Gastroesophageal sphincter (tissue), 4 donors: Measurements from ENCODE around the gene BTBD9. TPM values are rescaled to one million over a fixed set of nuclear protein-coding genes. Genes with fewer than 3 reads are reported as not detected.

Experiments
- ATAC-seq: fragments of 150-250 bp; one replicate; pipeline ENCODE4 v1.9.1; 2016; ENCODE audit warnings: mild to moderate bottlenecking, moderate library complexity
- H3K27ac ChIP-seq, 4 donors: fragments of 200-600 bp; sonication (generic) in 3 of 4; 1 replicate in 3 of 4; 2 replicates in 1 of 4; pipeline ENCODE4 v1.5.1; 2016 to 2019
- H3K27me3 ChIP-seq: fragments of 200-600 bp; sonication (generic); one replicate; pipeline ENCODE4 v1.5.1; 2019
- H3K36me3 ChIP-seq, 2 donors: fragments of 200-600 bp; sonication (generic); one replicate each; pipeline ENCODE4 v1.5.1; 2019; ENCODE audit warnings: control low read depth in 1 of 2
- H3K4me1 ChIP-seq, 3 donors: fragments of 200-600 bp; sonication (generic); 1 replicate in 2 of 3; 2 replicates in 1 of 3; pipeline ENCODE4 v1.5.1; 2016 to 2019; ENCODE audit warnings: control low read depth in 2 of 3
- H3K4me3 ChIP-seq, 2 donors: fragments of 200-600 bp; sonication (generic); one replicate each; pipeline ENCODE4 v1.5.1; 2019; ENCODE audit warnings: mild to moderate bottlenecking in 1 of 2, moderate library complexity in 1 of 2
- H3K9me3 ChIP-seq, 3 donors: fragments of 200-600 bp; sonication (generic); one replicate each; pipeline ENCODE4 v1.5.1; 2017 to 2019; ENCODE audit warnings: control low read depth in 2 of 3
- CTCF ChIP-seq, 4 experiments: fragments of 200-600 bp in 2 of 4; fragments of 450-650 bp in 2 of 4; sonication (generic) in 1 of 4; IDR thresholded peaks; one replicate each; pipeline ENCODE4 v1.5.1; 2017 to 2019; ENCODE audit warnings: antibody characterized with exemption in 4 of 4, mild to moderate bottlenecking in 2 of 4, moderate library complexity in 2 of 4
- EP300 ChIP-seq: sonication (generic); formaldehyde crosslinking; IDR thresholded peaks from one replicate; pipeline ENCODE4 v1.6.1; 2017; ENCODE audit warnings: antibody characterized with exemption, mild to moderate bottlenecking
- POLR2A ChIP-seq, 2 donors: fragments of 450-650 bp; IDR thresholded peaks; one replicate each; pipeline ENCODE4 v1.6.1; 2017; ENCODE audit warnings: antibody characterized with exemption in 2 of 2, mild to moderate bottlenecking in 2 of 2, moderate library complexity in 1 of 2
- POLR2AphosphoS5 ChIP-seq: sonication (generic); formaldehyde crosslinking; IDR thresholded peaks from one replicate; pipeline ENCODE4 v1.6.1; 2017; ENCODE audit warnings: antibody characterized with exemption
- WGBS, 2 donors: methylation state at CpG; one replicate each; pipeline ENCODE4 v1.1.5; 2018; ENCODE audit warnings: low coverage in 1 of 2; 5-methylcytosine and 5-hydroxymethylcytosine counted together
- total RNA-seq, 4 donors: library from RNA; depleted of rRNA; stranded (reverse); fragments of >200 nt; gene quantifications; one replicate each; pipeline ENCODE4 v1.1.0, GENCODE V29; 2016

The BTBD9 gene
- total RNA-seq, 4 donors from 2014 or later: 11.3 to 18.9 (median 13.8) TPM

- Histone ChIP-seq H3K9me3 (no peaks in the 10 kb centered on the region), H3K27ac (no peak overlapping the region), H3K4me3 (no peak overlapping the region), H3K36me3 (no peaks in the 10 kb centered on the region), H3K27me3 (no peaks in the 10 kb centered on the region), H3K4me1 (no peaks in the 10 kb centered on the region)
- no peak for ATAC-seq
- no peak for TF ChIP-seq EP300
- no peak for TF ChIP-seq CTCF (IDR thresholded peaks at IDR 0.05)
- TF ChIP-seq POLR2A (IDR thresholded peaks at IDR 0.05): no peak
- no peak for TF ChIP-seq POLR2AphosphoS5
- WGBS, 2 donors: 86 to 92% methylated on average over 1 of the region's 1 CpG
Observed at GRCh38 chr6:38326837-38327236, 312.9 kb downstream of the BTBD9 start.

GRCh38 chr6:38323216-38323615 is 316.5 kb downstream of the BTBD9 start:
- 100% methylated on average over 1 of the region's 1 CpG for WGBS, 2 donors
- Histone ChIP-seq H3K36me3 (no peaks in the 10 kb centered on the region), H3K27me3 (no peaks in the 10 kb centered on the region), H3K4me1 (no peaks in the 10 kb centered on the region), H3K4me3 (no peak overlapping the region), H3K27ac (no peak overlapping the region), H3K9me3 (no peaks in the 10 kb centered on the region)
- no peak for ATAC-seq
- TF ChIP-seq POLR2A (IDR thresholded peaks at IDR 0.05) (no peak), EP300 (no peak), CTCF (IDR thresholded peaks at IDR 0.05) (no peak), POLR2AphosphoS5 (no peak)

GRCh38 chr6:38322138-38322537 is 317.6 kb downstream of the BTBD9 start:
- no peak for ATAC-seq
- H3K27me3 ChIP-seq: no peaks in the 10 kb centered on the region
- no peaks in the 10 kb centered on the region for H3K36me3 ChIP-seq
- TF ChIP-seq POLR2A (IDR thresholded peaks at IDR 0.05) (no peak), POLR2AphosphoS5 (no peak), EP300 (no peak), CTCF (IDR thresholded peaks at IDR 0.05) (no peak)
- no peak overlapping the region for H3K4me3 ChIP-seq
- WGBS, 2 donors: 72 to 83% methylated on average over 1 to 2 of the region's 2 CpGs
- H3K27ac ChIP-seq: no peak overlapping the region
- no peaks in the 10 kb centered on the region for H3K9me3 ChIP-seq
- H3K4me1 ChIP-seq: no peaks in the 10 kb centered on the region

GRCh38 chr6:38320843-38321242 is 318.9 kb downstream of the BTBD9 start:
- Histone ChIP-seq H3K36me3 (no peaks in the 10 kb centered on the region), H3K4me1 (no peaks in the 10 kb centered on the region), H3K4me3 (no peak overlapping the region), H3K9me3 (no peaks in the 10 kb centered on the region), H3K27me3 (no peaks in the 10 kb centered on the region), H3K27ac (no peak overlapping the region)
- no peak for TF ChIP-seq EP300
- TF ChIP-seq POLR2A (IDR thresholded peaks at IDR 0.05): no peak
- TF ChIP-seq POLR2AphosphoS5: no peak
- TF ChIP-seq CTCF (IDR thresholded peaks at IDR 0.05): no peak
- WGBS, 2 donors: 68 to 69% methylated on average over 5 of the region's 6 CpGs
- ATAC-seq: no peak

- no peak for ATAC-seq
- Histone ChIP-seq H3K27me3 (no peaks in the 10 kb centered on the region), H3K4me3 (no peak overlapping the region), H3K4me1 (no peaks in the 10 kb centered on the region), H3K9me3 (no peaks in the 10 kb centered on the region), H3K36me3 (no peaks in the 10 kb centered on the region), H3K27ac (no peak overlapping the region)
- WGBS, 2 donors: 33 to 75% methylated on average over 2 to 3 of the region's 3 CpGs
- TF ChIP-seq EP300 (no peak), CTCF (IDR thresholded peaks at IDR 0.05) (no peak), POLR2A (IDR thresholded peaks at IDR 0.05) (no peak), POLR2AphosphoS5 (no peak)
Observed at GRCh38 chr6:38320358-38320757, 319.4 kb downstream of the BTBD9 start.
